GM18498 (cell line): ENCODE results near the gene HSD17B11.
"Not testable (repeated sequence)": the region's sequence is repeated elsewhere in the genome, so short reads cannot be mapped to it uniquely, and the experiment has no call there.

Experiments
- ATAC-seq: cut with Tn5 transposase; IDR thresholded peaks from one replicate; pipeline ENCODE4 v1.9.1; 2021; ENCODE audit warnings: mild to moderate bottlenecking, moderate library complexity; ENCODE audit not compliant: unreplicated experiment

HSD17B11 gene, protein sequence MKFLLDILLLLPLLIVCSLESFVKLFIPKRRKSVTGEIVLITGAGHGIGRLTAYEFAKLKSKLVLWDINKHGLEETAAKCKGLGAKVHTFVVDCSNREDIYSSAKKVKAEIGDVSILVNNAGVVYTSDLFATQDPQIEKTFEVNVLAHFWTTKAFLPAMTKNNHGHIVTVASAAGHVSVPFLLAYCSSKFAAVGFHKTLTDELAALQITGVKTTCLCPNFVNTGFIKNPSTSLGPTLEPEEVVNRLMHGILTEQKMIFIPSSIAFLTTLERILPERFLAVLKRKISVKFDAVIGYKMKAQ

GRCh38 chr4:87390891-87391575 lies at the start of gene HSD17B11:
Gene HSD17B11 (minus strand): TSS chr4:87391188. CDS start chr4:87391070, 118 bp downstream.
- ATAC-seq: peak; percentile 100

GRCh38 chr4:87433342-87433741 lies 42.4 kb upstream of the HSD17B11 start:
- ATAC-seq: no peak

- no peak for ATAC-seq
Observed at GRCh38 chr4:87430038-87430437, 39.0 kb upstream of the HSD17B11 start.

GRCh38 chr4:87428979-87429378 lies 38.0 kb upstream of the HSD17B11 start:
- ATAC-seq: no peak

DNA sequence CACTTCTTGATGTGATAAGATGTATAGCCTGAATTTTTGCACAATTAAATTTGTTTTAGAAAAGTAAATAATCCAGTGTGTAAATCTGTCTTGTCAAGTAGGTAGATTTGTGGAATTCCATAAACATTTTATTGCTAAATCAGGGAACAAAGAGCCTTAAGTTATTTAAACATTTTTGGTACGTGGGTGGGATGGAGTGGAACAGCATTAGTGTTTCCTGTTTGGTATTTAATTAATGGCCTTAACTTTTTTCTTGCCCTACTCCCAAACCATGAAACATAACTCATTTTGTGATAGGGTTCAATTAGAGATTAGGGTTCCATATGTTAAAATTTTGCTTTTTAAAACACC lies 36.5 kb upstream of the HSD17B11 start:
- no peak for ATAC-seq

DNA sequence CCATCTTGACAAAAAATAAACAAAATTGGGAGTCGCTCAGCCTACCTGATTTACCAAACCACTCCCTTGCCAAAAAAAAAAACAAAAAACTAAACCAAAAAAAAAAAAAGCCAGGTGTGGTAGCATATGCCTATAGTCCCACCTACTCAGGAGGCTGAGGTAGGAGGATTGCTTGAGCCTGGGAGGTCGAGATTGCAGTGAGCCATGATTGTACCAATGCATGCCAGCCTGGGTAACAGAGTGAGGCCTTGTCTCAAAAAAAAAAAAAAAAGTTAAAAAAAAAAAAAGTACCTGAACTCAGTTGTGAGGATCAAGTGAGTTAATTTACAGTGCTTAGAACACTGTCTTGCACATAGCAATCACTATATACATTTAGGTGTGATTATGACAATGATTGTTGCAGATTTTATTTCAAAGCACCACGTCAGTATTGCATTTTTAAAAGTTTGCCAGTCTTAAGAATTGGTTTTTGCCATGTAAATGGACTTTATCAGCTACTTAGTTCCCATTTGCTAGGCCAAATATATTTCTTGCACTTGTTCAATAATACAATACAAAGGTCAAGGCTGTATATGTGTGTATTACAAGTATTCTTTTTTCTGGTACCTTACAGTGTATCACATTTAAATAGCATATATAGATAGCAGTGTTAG lies 36.0 kb upstream of the HSD17B11 start:
- ATAC-seq: no peak

GRCh38 chr4:87425711-87426110 lies 34.7 kb upstream of the HSD17B11 start:
- ATAC-seq: no peak

DNA sequence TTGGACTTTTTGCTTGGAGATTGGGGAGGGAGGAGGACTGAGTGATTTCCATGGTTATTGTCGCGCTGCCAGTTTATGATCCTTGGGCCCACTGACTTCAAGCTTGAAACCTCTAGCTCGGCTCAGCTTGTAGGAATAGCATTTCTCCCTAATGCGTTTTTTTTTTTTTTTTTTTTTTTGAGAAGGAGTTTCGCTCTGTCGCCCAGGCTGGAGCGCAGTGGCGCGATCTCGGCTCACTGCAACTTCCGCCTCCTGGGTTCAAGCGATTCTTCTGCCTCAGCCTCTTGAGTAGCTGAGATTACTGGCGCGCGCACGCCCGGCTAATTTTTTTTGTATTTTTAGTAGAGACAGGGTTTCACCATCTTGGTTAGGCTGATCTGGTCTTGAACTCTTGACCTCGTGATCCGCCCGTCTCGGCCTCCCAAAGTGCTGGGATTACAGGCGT lies 33.1 kb upstream of the HSD17B11 start:
- not testable (repeated sequence) for ATAC-seq

- ATAC-seq: no peak
Observed at GRCh38 chr4:87423317-87424098, 32.5 kb upstream of the HSD17B11 start.

DNA sequence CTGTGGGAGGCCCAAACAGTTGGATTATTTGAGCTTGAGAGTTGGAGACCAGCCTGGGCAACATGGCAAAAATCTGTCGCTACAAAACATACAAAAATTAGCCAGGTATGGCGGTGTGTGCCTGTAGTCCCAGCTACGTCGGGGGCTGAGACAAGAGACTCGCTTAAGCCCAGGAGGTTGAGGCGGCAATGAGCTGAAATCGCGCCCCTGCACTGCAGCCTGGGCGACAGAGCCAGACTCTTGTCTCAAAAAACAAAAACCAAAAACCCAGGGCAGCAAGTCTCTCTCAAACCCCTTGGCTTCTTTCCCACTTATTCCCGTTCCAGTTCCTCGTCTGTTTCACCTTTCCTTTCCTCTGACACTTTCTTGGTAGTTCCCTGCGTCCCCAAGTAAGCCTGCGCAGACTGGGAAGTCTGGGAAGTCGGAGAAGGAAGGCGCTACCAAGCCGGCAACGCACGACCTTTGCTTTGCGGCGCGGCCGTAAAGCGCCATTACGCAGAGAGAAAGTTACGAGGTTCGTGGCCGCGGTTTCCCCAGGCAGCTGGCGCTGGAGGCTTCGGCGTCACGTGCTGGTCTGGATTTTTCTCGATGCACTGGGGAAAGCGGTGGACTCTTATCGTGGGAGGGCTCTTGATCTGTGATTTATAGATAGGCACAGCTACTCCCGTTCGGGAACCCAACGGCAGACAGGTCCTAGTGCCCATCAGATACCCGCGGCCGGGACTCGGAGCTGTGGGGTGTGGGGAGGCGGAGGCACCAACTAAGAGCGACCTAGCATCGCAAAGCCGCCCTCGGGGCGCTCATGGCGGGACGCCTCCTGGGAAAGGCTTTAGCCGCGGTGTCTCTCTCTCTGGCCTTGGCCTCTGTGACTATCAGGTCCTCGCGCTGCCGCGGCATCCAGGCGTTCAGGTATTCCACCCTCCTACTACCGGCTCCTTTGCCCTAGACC lies 31.4 kb upstream of the HSD17B11 start, which contains the start of gene NUDT9:
TSS of gene NUDT9 (plus strand) at position 470 of the 949 bp plus-strand sequence. CDS start at position 803, 333 bp downstream.
- peak; percentile 91 for ATAC-seq

DNA sequence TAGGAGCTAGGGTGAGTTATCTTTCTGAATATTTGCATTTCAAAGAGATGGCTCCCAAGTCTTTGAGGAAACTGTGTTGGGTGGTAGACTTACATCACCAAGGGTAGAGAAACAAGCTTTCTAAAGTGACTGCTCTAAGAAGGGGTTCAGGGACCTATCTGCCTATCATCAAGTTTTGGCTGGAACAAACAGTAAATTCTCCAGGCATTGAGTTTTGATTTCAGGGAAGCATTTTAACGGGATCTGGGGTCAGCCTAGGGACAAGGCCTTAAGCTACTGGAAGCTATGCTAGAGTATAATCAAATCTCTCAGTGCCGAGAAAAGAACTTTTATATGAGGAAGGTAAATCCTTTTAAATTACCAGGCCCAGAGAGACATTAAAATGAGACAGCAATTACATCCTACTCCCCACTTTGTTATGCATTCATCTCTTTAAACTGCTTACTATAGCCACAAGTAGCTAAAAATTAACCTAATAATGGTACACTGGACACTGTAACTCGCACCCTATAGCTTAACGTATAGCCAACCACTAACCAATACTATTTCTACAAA lies 29.4 kb upstream of the HSD17B11 start:
- ATAC-seq: no peak

DNA sequence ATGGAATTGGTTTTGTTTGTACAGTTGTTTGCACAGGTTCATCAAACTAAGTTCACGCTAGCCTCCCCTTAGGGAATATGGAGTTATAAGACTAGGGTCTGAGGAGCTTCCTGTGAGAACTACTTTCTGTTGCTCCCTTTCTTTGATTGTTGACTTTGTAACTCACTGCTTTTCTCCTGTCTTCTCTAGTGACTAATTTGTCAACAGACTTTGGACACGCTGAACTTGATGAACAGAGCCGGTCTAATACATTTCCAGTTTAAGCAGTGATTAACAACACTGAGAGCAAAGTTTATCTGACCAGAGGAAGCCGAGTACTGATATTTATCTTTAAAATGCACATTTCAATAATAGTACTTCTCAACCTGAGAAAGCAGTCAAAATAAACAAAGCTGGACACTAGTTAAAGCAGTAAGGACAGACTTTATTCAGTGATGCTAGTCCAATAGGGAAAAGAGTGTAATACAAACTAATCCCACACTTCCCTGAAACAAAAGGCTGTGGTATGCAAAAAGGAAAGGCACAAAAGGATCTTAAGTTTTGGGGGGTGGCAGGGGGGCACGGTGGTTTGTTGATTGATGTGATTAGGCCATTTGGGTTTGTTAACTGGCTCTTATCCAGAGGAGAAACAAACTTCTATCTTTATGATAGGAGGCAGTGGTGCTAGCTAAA lies 28.7 kb upstream of the HSD17B11 start:
- no peak for ATAC-seq

GRCh38 chr4:87418410-87418809 lies 27.4 kb upstream of the HSD17B11 start:
- not testable (repeated sequence) for ATAC-seq

DNA sequence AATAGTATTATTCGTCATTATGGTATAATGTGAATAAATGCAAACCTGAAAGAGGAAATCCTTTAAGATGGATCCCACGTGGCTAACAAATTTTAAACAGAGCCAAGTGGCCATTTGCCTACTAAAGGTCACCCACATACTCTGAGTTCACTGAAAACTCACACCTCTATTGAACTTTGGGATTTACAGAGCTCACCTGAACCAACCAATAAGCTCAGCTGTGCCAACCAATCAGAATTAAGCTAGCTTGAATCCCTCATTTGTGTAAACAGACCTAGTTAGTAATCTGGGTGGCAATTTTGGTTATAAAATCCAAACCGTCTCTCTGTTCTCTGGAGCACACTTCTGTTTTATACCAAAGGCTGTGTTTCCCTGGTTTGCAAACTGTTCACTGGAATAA lies 26.0 kb upstream of the HSD17B11 start:
- no peak for ATAC-seq

DNA sequence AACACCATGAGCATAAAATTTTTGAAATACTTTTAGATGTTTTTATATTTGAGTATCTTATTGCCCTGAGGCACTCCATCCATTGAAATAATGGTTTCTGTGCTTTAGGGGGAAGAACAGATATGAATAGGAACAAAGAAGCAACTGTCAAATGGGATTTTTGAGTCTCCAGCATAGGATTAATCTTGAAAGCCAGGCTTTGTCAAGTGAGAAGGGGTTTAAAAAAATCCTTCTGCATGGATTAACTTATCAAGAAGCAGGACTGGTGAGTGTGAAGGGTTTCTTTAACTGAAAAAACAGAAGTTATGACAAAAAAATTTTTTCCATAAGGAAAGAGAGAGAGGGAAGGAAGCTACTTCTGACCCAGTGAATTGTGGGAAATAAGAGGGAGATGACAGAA lies 23.8 kb upstream of the HSD17B11 start:
- no peak for ATAC-seq

- no peak for ATAC-seq
Observed at GRCh38 chr4:87410679-87411078, 19.7 kb upstream of the HSD17B11 start.

DNA sequence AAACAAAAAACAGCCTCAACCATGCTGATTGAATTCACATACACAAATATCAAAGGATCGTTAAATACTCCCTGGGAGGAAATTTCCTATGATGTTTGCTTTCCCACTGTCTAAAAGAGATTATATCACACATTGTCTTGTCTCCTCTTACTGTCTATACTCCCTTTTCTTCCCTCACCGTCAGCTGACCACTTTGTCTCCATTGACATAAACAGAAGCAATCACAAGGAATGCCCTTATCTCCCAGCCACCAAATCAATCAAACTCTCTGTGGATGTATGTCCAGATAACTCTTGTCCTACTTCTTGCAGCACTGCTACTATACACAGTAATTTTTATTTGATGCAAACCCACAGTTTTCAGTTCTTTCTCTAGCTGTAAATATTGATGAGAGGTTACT lies 19.2 kb upstream of the HSD17B11 start:
- no peak for ATAC-seq

DNA sequence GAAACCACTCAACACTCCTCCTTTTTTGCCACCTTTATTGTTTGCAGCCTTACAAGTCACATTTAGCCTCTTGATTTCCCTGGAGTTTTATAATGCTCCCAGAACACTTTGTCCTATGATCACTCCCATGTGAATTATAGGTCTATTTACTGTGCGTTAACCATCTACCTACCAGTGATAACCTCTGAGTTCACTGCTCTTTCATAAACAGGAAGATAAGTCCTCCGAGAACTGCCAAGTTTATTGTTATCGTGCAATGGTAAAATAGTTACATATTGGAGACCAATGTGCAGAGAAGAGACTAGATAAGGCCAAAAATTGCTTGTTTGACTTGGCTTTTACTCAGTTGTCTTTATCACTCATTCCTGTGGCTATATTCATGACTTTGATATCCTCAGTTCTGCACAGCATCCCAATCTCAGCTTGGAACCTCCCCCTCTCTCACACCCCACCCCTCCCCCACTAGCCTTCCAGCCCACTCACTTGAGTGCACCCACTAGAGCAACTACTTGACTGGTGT lies 18.5 kb upstream of the HSD17B11 start:
- ATAC-seq: no peak

DNA sequence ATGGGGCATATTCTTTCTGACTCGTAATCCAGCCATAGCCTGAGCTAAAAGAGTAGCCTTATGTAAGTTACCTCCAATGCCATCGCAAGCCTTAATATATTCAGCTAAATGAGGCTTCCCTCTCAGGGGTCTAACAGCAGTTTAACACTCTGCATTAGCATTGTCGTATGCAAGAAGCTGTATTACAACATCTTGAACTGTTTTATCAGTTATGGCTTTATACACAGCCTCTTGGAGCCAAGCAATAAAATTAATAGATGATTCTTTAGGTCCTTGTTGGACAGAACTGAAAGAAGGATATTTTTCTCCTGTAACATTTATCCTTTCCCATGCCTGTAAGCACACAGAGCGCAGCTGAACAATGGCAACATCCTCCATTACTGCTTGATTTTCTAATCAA lies 15.9 kb upstream of the HSD17B11 start:
- not testable (repeated sequence) for ATAC-seq
